ENCODE measurements around the gene EPN2. TPM values are rescaled to one million over a fixed set of nuclear protein-coding genes. Genes with fewer than 3 reads are reported as not detected.
A peak's percentile ranks its signal among the peaks of the same experiment; 100 is the strongest.

EPN2 gene
- total RNA-seq, 1 experiment from 2014 or later, result 57.8 TPM

DNA sequence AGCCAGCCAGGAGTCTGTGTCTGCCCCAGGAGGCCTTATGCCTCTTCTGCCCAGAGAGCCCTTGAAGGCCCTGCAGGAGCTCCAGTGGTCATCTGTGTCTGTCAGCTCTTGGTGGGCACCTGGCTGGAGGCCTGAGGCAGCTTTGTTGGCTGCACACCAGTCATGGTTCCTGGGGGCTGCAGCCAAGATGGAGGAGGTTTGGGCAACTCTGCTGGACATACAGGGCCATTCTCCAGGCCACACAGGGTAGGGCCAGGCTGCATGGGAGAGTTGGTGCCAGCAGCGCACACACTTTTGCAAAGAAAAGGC lies 95.9 kb downstream of the EPN2 start:
- Mint-ChIP-seq H3K27ac (0 out of 7 replicates have a peak overlapping the region, but pooled peaks of 1 of the 3 experiments have one; percentile 49), H3K9me3 (no peaks in the 10 kb centered on the region), H3K36me3 (ENCODE audit: insufficient read depth in 1 of 3, low read depth in 3 of 3) (peaks cover 7 to 35% (median 28%) of the 10 kb centered on the region in 3 experiments; a peak in 5 of 7 replicates), H3K4me1 (peaks cover 13 to 37% of the 10 kb centered on the region in 2 experiments), H3K27me3 (ENCODE audit: low read depth) (peaks cover 2% of the 10 kb centered on the region; the same call in 1 of the 2 replicates), H3K4me3 (no peak overlapping the region)
- no peak overlapping the region for H3K14ac ChIP-seq (ENCODE audit: insufficient read depth, low read length)
- H2AFZ ChIP-seq (ENCODE audit: low read length), result no peak overlapping the region
- H3K18ac ChIP-seq (ENCODE audit: insufficient read length, low read depth, low read length), result no peak overlapping the region
- no peak overlapping the region for H3K4ac ChIP-seq (ENCODE audit: low read depth, low read length)
- H2BK120ac ChIP-seq (ENCODE audit: low read depth, low read length, poor library complexity, severe bottlenecking), result no peak overlapping the region
- H3K27me3 ChIP-seq (ENCODE audit: insufficient read depth, low read length), result no peaks in the 10 kb centered on the region
- no peak overlapping the region for H4K5ac ChIP-seq (ENCODE audit: insufficient read length, low read depth, low read length)
- H3T11ph ChIP-seq (ENCODE audit: low read length), result no peak overlapping the region
- H4K8ac ChIP-seq (replicated peaks; ENCODE audit: insufficient read length, low read depth, low read length), result no peak overlapping the region
- TF ChIP-seq, protein P1, sequence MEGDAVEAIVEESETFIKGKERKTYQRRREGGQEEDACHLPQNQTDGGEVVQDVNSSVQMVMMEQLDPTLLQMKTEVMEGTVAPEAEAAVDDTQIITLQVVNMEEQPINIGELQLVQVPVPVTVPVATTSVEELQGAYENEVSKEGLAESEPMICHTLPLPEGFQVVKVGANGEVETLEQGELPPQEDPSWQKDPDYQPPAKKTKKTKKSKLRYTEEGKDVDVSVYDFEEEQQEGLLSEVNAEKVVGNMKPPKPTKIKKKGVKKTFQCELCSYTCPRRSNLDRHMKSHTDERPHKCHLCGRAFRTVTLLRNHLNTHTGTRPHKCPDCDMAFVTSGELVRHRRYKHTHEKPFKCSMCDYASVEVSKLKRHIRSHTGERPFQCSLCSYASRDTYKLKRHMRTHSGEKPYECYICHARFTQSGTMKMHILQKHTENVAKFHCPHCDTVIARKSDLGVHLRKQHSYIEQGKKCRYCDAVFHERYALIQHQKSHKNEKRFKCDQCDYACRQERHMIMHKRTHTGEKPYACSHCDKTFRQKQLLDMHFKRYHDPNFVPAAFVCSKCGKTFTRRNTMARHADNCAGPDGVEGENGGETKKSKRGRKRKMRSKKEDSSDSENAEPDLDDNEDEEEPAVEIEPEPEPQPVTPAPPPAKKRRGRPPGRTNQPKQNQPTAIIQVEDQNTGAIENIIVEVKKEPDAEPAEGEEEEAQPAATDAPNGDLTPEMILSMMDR (conservative IDR thresholded peaks at IDR 0.05), result no peak
- H2BK5ac ChIP-seq (ENCODE audit: insufficient read length, low read length), result no peak overlapping the region
- H3K56ac ChIP-seq (ENCODE audit: insufficient read length, low read depth, low read length), result no peak overlapping the region
- H3K9me3 ChIP-seq (ENCODE audit: control insufficient read depth, low read depth, low read length), result no peaks in the 10 kb centered on the region
- H3K79me2 ChIP-seq (ENCODE audit: insufficient read depth, low read length), result no peaks in the 10 kb centered on the region
- no peak overlapping the region for H3K23ac ChIP-seq (ENCODE audit: insufficient read length, low read depth, low read length)
- H3K27ac ChIP-seq (ENCODE audit: insufficient read length, low read depth, low read length), result no peak overlapping the region
- no peak overlapping the region for H2BK20ac ChIP-seq (ENCODE audit: low read depth, low read length, poor library complexity, severe bottlenecking)
- H3K9ac ChIP-seq (ENCODE audit: extremely low read depth, insufficient read length, low read length), result no peak overlapping the region
- H2BK12ac ChIP-seq (ENCODE audit: insufficient read length, low read depth, low read length), result no peak overlapping the region
- no peak overlapping the region for H4K91ac ChIP-seq (ENCODE audit: insufficient read length, low read depth, low read length)
- H2BK15ac ChIP-seq (ENCODE audit: low read depth, low read length), result no peak overlapping the region
- no peaks in the 10 kb centered on the region for H3K23me2 ChIP-seq (ENCODE audit: insufficient read length, low read depth, low read length, poor library complexity, severe bottlenecking)
- no peaks in the 10 kb centered on the region for H3K4me1 ChIP-seq (ENCODE audit: insufficient read depth, low read length)
- peaks cover 3% of the 10 kb centered on the region for H4K20me1 ChIP-seq (ENCODE audit: control insufficient read depth, insufficient read depth, insufficient read length)
- DNase-seq, result no peak
- WGBS (ENCODE audit: extremely low coverage, insufficient read length, low lambda C conversion rate), result no CpG with 5 or more reads among the region's 1 CpG
- H2AK5ac ChIP-seq (ENCODE audit: insufficient read length, low read length), result no peak overlapping the region
- H3K79me1 ChIP-seq (ENCODE audit: insufficient read depth, low read depth, low read length, poor library complexity, severe bottlenecking), result no peaks in the 10 kb centered on the region
- no peak overlapping the region for H3K4me2 ChIP-seq (ENCODE audit: insufficient read depth, insufficient read length, low read length)

All from H9 (cell line).